Measurements from ENCODE around the gene MED13. TPM values are rescaled to one million over a fixed set of nuclear protein-coding genes. Genes with fewer than 3 reads are reported as not detected.

Gene MED13
- total RNA-seq, 1 donor from 2014 or later: 130 TPM

DNA sequence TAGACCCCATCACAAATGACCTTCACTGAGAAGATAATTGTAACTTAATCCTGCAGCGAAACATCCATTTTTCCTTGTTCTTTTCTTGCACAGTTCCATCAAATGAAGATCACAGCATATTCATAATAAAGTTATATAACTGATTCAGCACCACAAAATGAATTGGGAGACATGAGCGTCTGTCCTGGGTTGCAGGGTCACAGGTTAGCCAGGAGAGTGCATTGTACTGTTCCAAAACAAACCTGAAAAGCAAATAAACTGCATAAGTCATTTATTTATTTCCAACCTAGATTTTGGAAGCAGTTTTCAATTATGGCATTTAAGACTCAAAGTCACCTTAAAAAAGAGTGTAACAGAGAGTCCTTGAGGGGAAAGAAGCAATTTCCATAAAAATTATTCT lies 118.7 kb downstream of the MED13 start:
- TF ChIP-seq, protein P1, sequence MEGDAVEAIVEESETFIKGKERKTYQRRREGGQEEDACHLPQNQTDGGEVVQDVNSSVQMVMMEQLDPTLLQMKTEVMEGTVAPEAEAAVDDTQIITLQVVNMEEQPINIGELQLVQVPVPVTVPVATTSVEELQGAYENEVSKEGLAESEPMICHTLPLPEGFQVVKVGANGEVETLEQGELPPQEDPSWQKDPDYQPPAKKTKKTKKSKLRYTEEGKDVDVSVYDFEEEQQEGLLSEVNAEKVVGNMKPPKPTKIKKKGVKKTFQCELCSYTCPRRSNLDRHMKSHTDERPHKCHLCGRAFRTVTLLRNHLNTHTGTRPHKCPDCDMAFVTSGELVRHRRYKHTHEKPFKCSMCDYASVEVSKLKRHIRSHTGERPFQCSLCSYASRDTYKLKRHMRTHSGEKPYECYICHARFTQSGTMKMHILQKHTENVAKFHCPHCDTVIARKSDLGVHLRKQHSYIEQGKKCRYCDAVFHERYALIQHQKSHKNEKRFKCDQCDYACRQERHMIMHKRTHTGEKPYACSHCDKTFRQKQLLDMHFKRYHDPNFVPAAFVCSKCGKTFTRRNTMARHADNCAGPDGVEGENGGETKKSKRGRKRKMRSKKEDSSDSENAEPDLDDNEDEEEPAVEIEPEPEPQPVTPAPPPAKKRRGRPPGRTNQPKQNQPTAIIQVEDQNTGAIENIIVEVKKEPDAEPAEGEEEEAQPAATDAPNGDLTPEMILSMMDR (IDR thresholded peaks at IDR 0.05; ENCODE audit: partially characterized antibody, unreplicated experiment): no peak
- H3K36me3 Mint-ChIP-seq (ENCODE audit: unreplicated experiment): no peaks in the 10 kb centered on the region

DNA sequence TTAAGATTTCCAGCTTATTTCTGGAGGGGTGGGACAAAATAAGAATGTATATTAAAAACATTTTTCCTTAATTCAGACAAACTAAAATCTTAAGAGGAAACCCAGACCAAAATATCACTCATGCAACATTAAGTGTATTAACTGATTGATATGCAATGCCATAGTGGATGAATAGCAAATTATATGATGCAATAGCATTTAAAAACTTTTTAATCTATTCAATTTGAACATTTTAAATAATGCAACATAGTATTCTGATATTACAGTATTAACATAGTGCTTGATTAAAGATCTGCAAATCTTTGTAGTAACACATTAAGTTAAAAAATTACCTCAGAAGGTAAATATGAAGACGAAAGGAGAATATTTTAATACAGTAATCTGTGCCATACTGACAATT lies 122.0 kb downstream of the MED13 start:
- no peaks in the 10 kb centered on the region for H3K4me1 Mint-ChIP-seq (ENCODE audit: low read depth, unreplicated experiment)
- TF ChIP-seq, protein P1 (IDR thresholded peaks at IDR 0.05; ENCODE audit: partially characterized antibody, unreplicated experiment): no peak
- H3K9me3 Mint-ChIP-seq (ENCODE audit: unreplicated experiment): no peaks in the 10 kb centered on the region
- H3K36me3 Mint-ChIP-seq (ENCODE audit: unreplicated experiment): no peaks in the 10 kb centered on the region
- no peaks in the 10 kb centered on the region for H3K27me3 Mint-ChIP-seq (ENCODE audit: unreplicated experiment)
- no peak for DNase-seq
- no peak overlapping the region for H3K27ac Mint-ChIP-seq (ENCODE audit: unreplicated experiment)
- no peak overlapping the region for H3K4me3 Mint-ChIP-seq (ENCODE audit: unreplicated experiment)

More for the DNA sequence above, 118.7 kb downstream of the MED13 start:
- Mint-ChIP-seq H3K27ac (ENCODE audit: unreplicated experiment) (no peak overlapping the region), H3K27me3 (ENCODE audit: unreplicated experiment) (peaks cover 2% of the 10 kb centered on the region), H3K9me3 (ENCODE audit: unreplicated experiment) (no peaks in the 10 kb centered on the region), H3K4me1 (ENCODE audit: low read depth, unreplicated experiment) (no peaks in the 10 kb centered on the region), H3K4me3 (ENCODE audit: unreplicated experiment) (no peak overlapping the region)
- no peak for DNase-seq

DNA sequence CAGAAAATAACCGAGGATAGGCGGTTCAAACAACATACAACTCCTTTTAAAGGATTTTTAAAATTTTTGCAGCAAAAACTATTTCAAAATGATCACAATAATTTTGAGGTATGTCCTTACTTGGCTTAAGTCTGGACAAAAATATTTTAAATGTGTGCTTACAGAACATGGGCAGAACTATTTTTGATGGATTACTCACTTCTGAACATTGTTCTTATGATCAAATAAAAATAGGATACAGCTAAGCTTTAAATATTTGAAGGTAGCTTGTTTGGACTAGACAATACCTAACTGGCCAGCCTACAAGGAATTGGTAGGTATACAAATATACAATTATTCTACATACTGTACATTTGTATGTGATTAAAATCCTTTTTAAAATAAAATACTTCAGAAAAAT lies 123.0 kb downstream of the MED13 start:
- no peak overlapping the region for H3K27ac Mint-ChIP-seq (ENCODE audit: unreplicated experiment)
- no peak overlapping the region for H3K4me3 Mint-ChIP-seq (ENCODE audit: unreplicated experiment)
- no peaks in the 10 kb centered on the region for H3K9me3 Mint-ChIP-seq (ENCODE audit: unreplicated experiment)
- no peak for DNase-seq
- no peaks in the 10 kb centered on the region for H3K27me3 Mint-ChIP-seq (ENCODE audit: unreplicated experiment)
- H3K36me3 Mint-ChIP-seq (ENCODE audit: unreplicated experiment): no peaks in the 10 kb centered on the region
- no peaks in the 10 kb centered on the region for H3K4me1 Mint-ChIP-seq (ENCODE audit: low read depth, unreplicated experiment)
- TF ChIP-seq, protein P1 (IDR thresholded peaks at IDR 0.05; ENCODE audit: partially characterized antibody, unreplicated experiment): no peak

DNA sequence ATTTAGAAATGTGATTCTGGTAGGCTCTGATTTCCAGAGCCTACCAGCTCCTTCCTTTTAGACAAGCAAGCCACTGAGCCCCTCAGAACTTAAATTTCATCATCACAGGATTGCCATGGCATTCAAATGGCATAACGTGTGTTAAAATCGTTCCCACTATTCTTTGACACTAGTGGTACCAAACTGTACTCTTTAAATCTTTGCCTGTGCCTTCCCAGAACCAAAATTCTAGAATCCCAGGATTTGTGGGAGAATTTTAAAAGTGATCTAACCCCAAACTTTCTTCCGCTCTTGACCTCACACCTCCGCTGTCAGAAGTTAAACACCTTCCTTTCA lies 137.0 kb downstream of the MED13 start:
- Mint-ChIP-seq H3K4me1 (ENCODE audit: low read depth, unreplicated experiment) (peaks cover 8% of the 10 kb centered on the region), H3K27me3 (ENCODE audit: unreplicated experiment) (peaks cover 2% of the 10 kb centered on the region), H3K36me3 (ENCODE audit: unreplicated experiment) (no peaks in the 10 kb centered on the region), H3K27ac (ENCODE audit: unreplicated experiment) (peak overlapping the region; percentile 91), H3K4me3 (ENCODE audit: unreplicated experiment) (peak overlapping the region; percentile 95), H3K9me3 (ENCODE audit: unreplicated experiment) (peaks cover 5% of the 10 kb centered on the region)
- DNase-seq: no peak
- TF ChIP-seq, protein P1 (IDR thresholded peaks at IDR 0.05; ENCODE audit: partially characterized antibody, unreplicated experiment): no peak

DNA sequence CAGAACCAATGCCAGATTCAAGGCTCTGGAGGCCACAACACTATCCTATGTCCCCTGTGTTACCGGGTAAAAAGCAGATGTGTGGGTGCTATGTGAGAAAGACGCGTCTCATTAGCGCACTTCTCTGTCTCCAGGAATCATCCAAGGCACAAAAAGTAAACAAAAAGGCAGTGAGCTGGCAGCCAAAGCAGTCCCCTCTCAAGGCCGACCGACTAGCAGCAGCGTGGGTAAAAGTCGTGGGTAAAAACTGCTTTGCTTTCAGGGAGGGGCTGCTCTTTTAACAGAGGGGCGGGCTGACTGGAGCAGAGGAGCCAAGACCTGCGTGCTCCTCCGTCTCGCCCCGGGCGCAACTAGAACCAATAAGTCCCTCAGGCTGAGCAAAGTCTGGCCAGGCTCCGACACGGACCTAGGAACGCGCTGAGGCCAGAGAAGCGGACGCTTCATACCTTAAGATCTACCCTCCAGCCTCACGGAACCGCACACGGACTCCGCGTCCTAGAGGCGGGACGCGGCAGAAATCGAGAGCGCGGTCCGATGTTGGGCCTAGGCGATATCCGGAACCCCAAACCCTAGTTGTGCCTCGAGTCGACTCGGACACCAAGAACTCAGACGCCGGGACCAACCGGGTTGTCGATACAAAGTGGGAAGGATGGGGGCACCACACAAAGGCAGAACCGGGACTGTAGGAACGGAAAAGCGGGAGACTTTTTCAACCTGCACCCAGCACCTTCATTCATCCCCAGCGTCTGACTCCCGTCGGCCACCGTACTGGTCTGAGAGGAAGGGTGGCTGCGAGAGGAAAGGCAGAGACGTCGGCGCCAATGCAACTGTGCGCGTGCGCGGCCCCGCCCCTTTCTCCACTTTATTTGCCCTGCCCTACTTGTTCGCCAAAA lies 137.6 kb downstream of the MED13 start, which contains the start of gene INTS2:
INTS2 (minus strand) TSS at position 775 of the 893 bp plus-strand sequence. CDS start 1,338 bp downstream, outside the sequence.
- Mint-ChIP-seq H3K4me3 (ENCODE audit: unreplicated experiment) (peak within 1 kb of the TSS; percentile 95), H3K36me3 (ENCODE audit: unreplicated experiment) (no peaks in the 10 kb centered on the region), H3K27me3 (ENCODE audit: unreplicated experiment) (peaks cover 2% of the 10 kb centered on the region), H3K27ac (ENCODE audit: unreplicated experiment) (peak within 1 kb of the TSS; percentile 91), H3K9me3 (ENCODE audit: unreplicated experiment) (peaks cover 5% of the 10 kb centered on the region), H3K4me1 (ENCODE audit: low read depth, unreplicated experiment) (peaks cover 8% of the 10 kb centered on the region)
- TF ChIP-seq, protein P1 (IDR thresholded peaks at IDR 0.05; ENCODE audit: partially characterized antibody, unreplicated experiment): no peak
- DNase-seq: peak; percentile 96

Data from glutamatergic neuron (in vitro differentiated cells).